M059J (cell line): Measurements from ENCODE around the gene CEP85. TPM values are rescaled to one million over a fixed set of nuclear protein-coding genes. Genes with fewer than 3 reads are reported as not detected.

Experiments used
- DNase-seq: peaks from one replicate; pipeline ENCODE4 v3.0.0-alpha.2; 2012; ENCODE audit warnings: low read depth
- total RNA-seq: library from RNA; depleted of rRNA; stranded (reverse); fragments of >200 nt; shearing (Covaris generic); gene quantifications from 2 replicates; pipeline ENCODE4 v1.2.3, GENCODE V29; 2014; rRNA removed

The CEP85 gene
- total RNA-seq, 1 experiment from 2014 or later: 43.0 TPM

DNA sequence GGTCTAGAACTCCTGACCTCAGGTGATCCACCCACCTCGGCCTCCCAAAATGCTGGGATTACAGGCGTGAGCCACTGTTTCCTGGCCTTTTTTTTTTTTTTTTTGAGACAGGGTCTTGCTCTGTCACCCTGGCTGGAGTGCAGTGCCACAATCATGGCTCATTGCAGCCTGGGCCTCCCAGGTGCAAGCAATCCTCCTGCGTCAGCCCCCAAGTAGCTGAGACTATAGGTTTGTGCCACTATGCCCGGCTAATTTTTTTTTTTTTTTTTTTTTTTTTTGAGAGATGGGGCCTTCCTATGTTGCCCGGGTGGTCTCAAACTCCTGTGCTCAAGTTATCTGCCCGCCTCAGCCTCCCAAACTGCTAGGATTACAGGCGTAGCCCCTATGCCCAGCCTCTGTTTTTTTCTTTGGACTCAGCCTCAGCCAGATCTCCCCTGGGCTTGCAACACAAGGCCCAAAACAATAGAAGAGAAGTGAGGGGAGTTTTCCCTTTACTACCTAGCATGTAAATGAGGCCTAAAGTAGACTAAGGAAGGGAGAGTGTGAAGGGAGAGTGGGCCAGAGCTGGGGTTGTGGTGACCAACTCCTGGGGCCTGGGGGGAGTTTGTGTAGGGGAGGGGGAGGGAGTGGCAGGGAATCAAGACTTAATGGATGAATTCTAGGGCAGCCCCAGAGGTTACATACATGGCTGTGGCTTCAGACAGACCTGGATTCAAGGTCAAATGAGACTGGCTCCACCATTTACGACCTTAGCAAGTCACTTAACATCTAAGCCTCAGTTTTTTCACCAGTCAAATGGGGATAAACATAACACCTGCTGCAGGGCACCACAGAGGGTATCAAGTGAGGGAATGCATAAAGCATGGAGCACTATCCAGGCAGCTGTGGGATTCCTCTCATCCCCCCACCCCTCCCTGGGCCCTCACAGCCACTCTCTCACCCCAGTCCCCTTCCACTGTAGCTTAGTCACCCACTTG lies 82.2 kb downstream of the CEP85 start:
- no peak for DNase-seq

DNA sequence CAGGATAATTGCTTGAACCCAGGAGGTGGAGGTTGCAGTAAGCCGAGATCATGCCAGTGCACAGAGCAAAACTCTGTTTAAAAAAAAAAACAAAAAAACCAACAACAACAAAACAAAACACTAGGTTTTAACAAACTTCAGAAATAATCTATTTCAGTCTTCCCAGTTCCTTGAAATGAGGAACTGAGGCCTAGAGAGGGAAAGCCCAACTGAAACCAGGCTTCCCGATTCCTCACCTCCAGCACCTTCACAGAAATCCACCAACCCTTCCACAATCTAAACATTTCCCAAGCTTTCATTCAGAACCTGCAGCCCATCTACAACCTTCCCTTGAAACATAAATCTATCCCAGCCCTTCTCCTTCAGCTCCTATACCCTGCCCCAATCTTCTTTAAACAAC lies 83.1 kb downstream of the CEP85 start:
- DNase-seq: no peak

GRCh38 chr1:26317612-26318337 lies 83.8 kb downstream of the CEP85 start, which contains the start of gene CD52:
TSS of gene CD52 (plus strand) at chr1:26317958. CDS start at chr1:26318018, 60 bp downstream.
- no peak for DNase-seq

DNA sequence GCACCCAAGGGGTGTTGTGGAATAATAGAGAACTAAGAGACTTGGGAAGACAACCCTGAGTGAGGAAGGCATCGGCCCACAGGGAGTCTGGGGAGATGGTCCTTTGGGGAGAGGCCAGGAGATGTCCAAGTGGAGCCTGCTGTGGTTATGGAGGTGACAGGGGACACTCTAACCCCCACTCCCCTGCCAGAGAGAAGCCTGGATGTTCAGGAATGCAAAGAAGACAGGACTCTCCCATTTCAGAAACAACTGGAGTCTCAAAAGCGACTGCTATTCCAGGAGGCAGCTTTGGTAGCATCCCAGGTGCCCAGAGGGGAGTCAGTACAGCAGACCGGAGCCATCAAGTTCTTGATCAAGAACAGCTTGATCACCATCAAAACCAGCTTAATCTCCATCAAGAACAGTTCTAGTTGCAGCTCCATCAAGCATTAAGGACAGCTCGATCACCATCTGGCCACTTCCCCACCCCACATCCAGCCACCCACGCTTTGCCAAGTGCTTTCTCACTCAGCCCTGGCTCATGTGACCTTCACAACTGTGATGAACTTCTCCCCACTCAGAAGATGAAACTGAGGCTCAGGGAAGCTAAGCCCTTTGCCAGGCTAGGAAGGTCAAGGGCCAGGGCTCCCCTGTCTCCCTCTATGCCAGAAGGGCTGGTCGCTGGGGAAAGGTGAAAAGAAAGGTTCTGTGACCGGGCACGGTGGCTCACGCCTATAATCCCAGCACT lies 84.5 kb downstream of the CEP85 start:
- no peak for DNase-seq

DNA sequence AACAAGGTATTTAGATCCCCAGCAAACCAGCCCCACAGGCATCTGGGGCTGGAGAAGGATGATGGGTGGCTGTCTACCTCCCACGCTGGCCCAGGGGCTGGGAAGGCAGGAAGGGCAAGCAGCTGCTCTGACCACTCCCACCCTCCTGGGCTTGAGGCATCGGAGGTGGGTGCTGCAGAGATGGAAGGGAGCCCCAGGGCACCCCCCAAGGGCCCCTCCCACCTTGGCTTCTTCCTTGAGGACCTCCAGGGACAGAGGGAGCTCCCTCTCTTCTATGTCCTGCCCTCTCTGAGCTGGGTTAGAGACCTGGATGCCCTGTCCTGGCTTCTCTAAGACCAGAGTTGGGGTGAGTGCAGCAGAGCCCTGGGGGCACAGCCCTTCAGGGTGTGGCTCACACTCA lies 86.9 kb downstream of the CEP85 start:
- DNase-seq: no peak

GRCh38 chr1:26321315-26322041 lies 87.5 kb downstream of the CEP85 start:
- peak; percentile 81 for DNase-seq

- no peak for DNase-seq
Measured at GRCh38 chr1:26322042-26322331, 88.0 kb downstream of the CEP85 start.

DNA sequence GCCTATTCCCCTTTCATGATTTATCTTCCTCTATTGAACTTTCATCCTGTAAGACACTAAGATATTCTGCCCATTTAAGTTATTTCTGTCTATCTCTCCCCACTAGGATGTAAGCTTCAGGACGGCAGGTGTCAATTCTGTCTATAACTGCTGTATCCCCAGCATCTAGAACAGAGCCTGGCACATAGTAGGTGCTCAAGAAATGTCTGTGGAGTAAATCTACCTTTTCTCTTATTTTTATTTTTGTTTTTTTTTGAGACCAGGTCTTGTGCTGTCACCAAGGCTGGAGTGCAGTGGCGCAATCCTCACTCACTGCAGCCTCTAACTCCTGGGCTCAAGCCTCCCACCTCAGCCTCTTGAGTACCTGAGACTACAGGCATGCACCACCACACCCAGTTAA lies 89.4 kb downstream of the CEP85 start:
- no peak for DNase-seq

GRCh38 chr1:26324550-26324949 lies 90.5 kb downstream of the CEP85 start:
- no peak for DNase-seq

DNA sequence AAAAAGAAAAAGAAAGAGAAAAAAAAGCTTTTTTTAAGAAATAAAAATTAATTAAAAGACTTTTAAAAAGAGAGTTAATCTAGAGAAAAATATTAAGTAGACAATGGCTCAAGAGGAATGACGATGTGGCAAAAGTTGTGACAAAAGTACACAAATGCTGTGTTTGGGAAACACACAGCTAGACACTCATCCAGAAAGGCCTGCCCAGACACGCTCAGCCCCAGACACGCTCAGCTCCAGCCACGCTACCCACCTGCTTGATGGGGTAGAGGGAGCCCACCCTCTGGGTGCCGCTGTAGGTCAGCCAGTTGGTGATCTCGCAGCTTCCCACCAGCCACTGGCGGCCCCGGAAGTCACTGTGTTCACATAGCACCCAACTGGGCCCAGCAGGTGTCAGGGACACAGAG lies 94.0 kb downstream of the CEP85 start:
- DNase-seq: no peak

Other genes with a start within 250 kb of the CEP85 start
- gene PAFAH2, start 236.1 kb upstream of the CEP85 start, total RNA-seq: 5.1 and 7.5 TPM in 2 replicates
- 0.34 TPM in 1 of 2 replicates, not detected in the other for gene EXTL1, start 212.4 kb upstream of the CEP85 start, total RNA-seq
- gene SLC30A2, start 188.1 kb upstream of the CEP85 start, total RNA-seq: 0.52 and 1.8 TPM in 2 replicates
- gene TRIM63, start 166.6 kb upstream of the CEP85 start, total RNA-seq: 0.07 TPM in 1 of 2 replicates, not detected in the other
- gene PDIK1L, start 122.4 kb upstream of the CEP85 start, total RNA-seq: 9.0 and 9.3 TPM in 2 replicates
- gene FAM110D, start 75.1 kb upstream of the CEP85 start, total RNA-seq: not detected in 2 replicates
- gene C1orf232, start 65.2 kb upstream of the CEP85 start, total RNA-seq: not detected in 2 replicates
- gene ZNF593, start 64.3 kb upstream of the CEP85 start, total RNA-seq: 22.4 and 23.0 TPM in 2 replicates
- gene ZNF593OS, start 62.4 kb upstream of the CEP85 start, total RNA-seq: not detected in 2 replicates
- 0.49 TPM in 1 of 2 replicates, not detected in the other for gene CNKSR1, start 56.7 kb upstream of the CEP85 start, total RNA-seq
- not detected in 2 replicates for gene CATSPER4, start 43.6 kb upstream of the CEP85 start, total RNA-seq
- gene SH3BGRL3, start 45.9 kb downstream of the CEP85 start, total RNA-seq: 268 and 302 TPM in 2 replicates
- 4.1 and 7.3 TPM in 2 replicates for gene UBXN11, start 72.4 kb downstream of the CEP85 start, total RNA-seq
- not detected in 2 replicates for gene CD52, start 83.8 kb downstream of the CEP85 start, total RNA-seq
- gene CRYBG2, start 119.9 kb downstream of the CEP85 start, total RNA-seq: 0.42 and 2.0 TPM in 2 replicates
- not detected in 2 replicates for gene ZNF683, start 138.6 kb downstream of the CEP85 start, total RNA-seq
- gene LIN28A, start 176.6 kb downstream of the CEP85 start, total RNA-seq: not detected in 2 replicates
- 58.0 and 62.5 TPM in 2 replicates for gene DHDDS, start 198.1 kb downstream of the CEP85 start, total RNA-seq
- 1,156 and 1,189 TPM in 2 replicates for gene HMGN2, start 238.2 kb downstream of the CEP85 start, total RNA-seq